GM23338 (cell line): ENCODE results near the gene PDC.

Source experiments
- EZH2 ChIP-seq: fragments of 200-600 bp; sonication (generic); IDR thresholded peaks from one replicate; pipeline ENCODE4 v1.8.0; 2017; ENCODE audit warnings: antibody characterized with exemption, mild to moderate bottlenecking, low read depth; ENCODE audit not compliant: unreplicated experiment
- EZH2phosphoT487 ChIP-seq: fragments of 200-600 bp; sonication (generic); IDR thresholded peaks from one replicate; pipeline ENCODE4 v1.8.1; 2018; ENCODE audit warnings: antibody characterized with exemption; ENCODE audit not compliant: unreplicated experiment
- JUNB ChIP-seq: IDR thresholded peaks from one replicate; pipeline ENCODE4 v1.6.1; 2016; ENCODE audit warnings: antibody characterized with exemption; ENCODE audit not compliant: unreplicated experiment
- POLR2AphosphoS5 ChIP-seq: IDR thresholded peaks from 2 replicates; pipeline ENCODE4 v1.6.1; 2016; ENCODE audit warnings: antibody characterized with exemption, low read depth
- STAT1 ChIP-seq: IDR thresholded peaks from one replicate; pipeline ENCODE4 v1.6.1; 2016; ENCODE audit warnings: antibody characterized with exemption; ENCODE audit not compliant: unreplicated experiment
- TF ChIP-seq, protein P1 (sequence below), 2 experiments: fragments of 200-600 bp in 1 of 2; sonication (generic) in 1 of 2; conservative IDR thresholded peaks; 2 replicates each; pipeline versions ENCODE4 v1.5.1 to v1.6.1; 2016 to 2017; ENCODE audit warnings: antibody characterized with exemption in 2 of 2, low read depth in 2 of 2, mild to moderate bottlenecking in 2 of 2, moderate library complexity in 1 of 2
- TF ChIP-seq, protein P2 (sequence below): IDR thresholded peaks from one replicate; pipeline ENCODE4 v1.6.1; 2018; ENCODE audit warnings: antibody characterized with exemption; ENCODE audit not compliant: unreplicated experiment
- TF ChIP-seq, protein P3 (sequence below): IDR thresholded peaks from 2 replicates; pipeline ENCODE4 v1.6.1; 2016; ENCODE audit warnings: antibody characterized with exemption

DNA sequence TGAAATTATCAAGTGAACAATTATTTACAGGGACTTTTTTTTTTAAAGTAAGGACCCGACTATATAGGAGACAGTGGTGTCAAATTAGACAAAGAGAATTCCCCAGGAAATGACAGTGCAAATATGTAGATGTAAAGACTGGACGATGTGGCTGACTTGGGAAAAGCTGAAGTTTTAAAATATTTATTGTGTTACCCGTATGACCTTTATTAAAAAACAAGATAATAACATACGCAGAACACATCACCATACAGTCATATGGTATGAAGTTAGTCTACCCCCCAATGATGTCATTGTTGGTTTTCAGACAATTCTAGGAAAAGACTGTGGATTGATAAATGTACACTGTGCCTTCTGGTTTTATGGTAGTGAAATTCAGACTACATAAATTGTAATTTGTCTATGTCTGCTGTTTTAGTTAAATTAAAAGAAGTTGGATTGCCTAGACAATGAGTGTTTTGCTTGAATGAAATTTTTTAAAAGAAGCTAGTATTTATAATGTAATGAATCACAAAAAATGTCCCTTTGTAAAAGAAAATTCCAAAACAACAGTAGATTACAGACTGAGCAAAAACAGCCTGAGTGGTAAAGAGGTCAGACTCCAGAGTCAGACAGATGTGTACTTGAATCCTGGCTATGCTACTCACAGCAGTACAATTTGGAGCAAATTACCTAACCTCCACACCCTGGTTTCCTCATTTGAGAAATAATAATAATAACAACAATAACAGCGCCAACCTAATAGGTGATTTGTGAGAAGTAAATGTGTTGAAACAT lies 15.5 kb upstream of the PDC start:
- TF ChIP-seq, protein P1, sequence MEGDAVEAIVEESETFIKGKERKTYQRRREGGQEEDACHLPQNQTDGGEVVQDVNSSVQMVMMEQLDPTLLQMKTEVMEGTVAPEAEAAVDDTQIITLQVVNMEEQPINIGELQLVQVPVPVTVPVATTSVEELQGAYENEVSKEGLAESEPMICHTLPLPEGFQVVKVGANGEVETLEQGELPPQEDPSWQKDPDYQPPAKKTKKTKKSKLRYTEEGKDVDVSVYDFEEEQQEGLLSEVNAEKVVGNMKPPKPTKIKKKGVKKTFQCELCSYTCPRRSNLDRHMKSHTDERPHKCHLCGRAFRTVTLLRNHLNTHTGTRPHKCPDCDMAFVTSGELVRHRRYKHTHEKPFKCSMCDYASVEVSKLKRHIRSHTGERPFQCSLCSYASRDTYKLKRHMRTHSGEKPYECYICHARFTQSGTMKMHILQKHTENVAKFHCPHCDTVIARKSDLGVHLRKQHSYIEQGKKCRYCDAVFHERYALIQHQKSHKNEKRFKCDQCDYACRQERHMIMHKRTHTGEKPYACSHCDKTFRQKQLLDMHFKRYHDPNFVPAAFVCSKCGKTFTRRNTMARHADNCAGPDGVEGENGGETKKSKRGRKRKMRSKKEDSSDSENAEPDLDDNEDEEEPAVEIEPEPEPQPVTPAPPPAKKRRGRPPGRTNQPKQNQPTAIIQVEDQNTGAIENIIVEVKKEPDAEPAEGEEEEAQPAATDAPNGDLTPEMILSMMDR (conservative IDR thresholded peaks at IDR 0.05; ENCODE audit: low read depth in 2 of 2), result no peak
- TF ChIP-seq, protein P2, sequence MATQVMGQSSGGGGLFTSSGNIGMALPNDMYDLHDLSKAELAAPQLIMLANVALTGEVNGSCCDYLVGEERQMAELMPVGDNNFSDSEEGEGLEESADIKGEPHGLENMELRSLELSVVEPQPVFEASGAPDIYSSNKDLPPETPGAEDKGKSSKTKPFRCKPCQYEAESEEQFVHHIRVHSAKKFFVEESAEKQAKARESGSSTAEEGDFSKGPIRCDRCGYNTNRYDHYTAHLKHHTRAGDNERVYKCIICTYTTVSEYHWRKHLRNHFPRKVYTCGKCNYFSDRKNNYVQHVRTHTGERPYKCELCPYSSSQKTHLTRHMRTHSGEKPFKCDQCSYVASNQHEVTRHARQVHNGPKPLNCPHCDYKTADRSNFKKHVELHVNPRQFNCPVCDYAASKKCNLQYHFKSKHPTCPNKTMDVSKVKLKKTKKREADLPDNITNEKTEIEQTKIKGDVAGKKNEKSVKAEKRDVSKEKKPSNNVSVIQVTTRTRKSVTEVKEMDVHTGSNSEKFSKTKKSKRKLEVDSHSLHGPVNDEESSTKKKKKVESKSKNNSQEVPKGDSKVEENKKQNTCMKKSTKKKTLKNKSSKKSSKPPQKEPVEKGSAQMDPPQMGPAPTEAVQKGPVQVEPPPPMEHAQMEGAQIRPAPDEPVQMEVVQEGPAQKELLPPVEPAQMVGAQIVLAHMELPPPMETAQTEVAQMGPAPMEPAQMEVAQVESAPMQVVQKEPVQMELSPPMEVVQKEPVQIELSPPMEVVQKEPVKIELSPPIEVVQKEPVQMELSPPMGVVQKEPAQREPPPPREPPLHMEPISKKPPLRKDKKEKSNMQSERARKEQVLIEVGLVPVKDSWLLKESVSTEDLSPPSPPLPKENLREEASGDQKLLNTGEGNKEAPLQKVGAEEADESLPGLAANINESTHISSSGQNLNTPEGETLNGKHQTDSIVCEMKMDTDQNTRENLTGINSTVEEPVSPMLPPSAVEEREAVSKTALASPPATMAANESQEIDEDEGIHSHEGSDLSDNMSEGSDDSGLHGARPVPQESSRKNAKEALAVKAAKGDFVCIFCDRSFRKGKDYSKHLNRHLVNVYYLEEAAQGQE, result no peak
- TF ChIP-seq, protein P3, sequence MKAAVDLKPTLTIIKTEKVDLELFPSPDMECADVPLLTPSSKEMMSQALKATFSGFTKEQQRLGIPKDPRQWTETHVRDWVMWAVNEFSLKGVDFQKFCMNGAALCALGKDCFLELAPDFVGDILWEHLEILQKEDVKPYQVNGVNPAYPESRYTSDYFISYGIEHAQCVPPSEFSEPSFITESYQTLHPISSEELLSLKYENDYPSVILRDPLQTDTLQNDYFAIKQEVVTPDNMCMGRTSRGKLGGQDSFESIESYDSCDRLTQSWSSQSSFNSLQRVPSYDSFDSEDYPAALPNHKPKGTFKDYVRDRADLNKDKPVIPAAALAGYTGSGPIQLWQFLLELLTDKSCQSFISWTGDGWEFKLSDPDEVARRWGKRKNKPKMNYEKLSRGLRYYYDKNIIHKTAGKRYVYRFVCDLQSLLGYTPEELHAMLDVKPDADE, result no peak
- TF ChIP-seq EZH2phosphoT487, result no peak
- TF ChIP-seq EZH2, result no peak
- no peak for TF ChIP-seq POLR2AphosphoS5
- no peak for TF ChIP-seq JUNB
- no peak for TF ChIP-seq STAT1
